ENCODE results near the gene SIGLEC14. TPM values are rescaled to one million over a fixed set of nuclear protein-coding genes. Genes with fewer than 3 reads are reported as not detected.

SIGLEC14 gene, protein sequence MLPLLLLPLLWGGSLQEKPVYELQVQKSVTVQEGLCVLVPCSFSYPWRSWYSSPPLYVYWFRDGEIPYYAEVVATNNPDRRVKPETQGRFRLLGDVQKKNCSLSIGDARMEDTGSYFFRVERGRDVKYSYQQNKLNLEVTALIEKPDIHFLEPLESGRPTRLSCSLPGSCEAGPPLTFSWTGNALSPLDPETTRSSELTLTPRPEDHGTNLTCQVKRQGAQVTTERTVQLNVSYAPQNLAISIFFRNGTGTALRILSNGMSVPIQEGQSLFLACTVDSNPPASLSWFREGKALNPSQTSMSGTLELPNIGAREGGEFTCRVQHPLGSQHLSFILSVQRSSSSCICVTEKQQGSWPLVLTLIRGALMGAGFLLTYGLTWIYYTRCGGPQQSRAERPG
- 0.55 TPM for total RNA-seq

DNA sequence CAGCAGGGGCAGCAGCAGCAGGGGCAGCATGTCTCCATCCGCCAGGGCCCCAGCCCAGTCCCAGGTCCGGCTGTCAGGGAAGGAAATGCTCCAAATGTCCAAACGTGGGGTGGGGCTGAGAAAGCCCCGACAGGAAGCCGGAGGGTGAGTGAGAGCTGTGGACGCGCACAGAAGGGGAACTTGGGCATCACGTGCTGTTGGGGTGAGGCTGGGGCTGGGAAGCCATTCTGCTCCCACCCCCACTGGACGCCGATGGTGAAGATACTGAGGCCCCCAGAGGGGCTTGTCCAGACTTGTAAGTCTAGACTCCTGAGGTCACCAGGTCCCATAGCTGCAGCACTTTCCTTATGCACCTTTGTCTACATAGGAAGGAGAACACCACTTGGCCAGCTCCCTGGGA is at the start of gene SIGLEC14:
SIGLEC14 (minus strand) TSS at position 96 of the 400 bp plus-strand sequence; CDS start at position 30, 66 bp downstream.

DNA sequence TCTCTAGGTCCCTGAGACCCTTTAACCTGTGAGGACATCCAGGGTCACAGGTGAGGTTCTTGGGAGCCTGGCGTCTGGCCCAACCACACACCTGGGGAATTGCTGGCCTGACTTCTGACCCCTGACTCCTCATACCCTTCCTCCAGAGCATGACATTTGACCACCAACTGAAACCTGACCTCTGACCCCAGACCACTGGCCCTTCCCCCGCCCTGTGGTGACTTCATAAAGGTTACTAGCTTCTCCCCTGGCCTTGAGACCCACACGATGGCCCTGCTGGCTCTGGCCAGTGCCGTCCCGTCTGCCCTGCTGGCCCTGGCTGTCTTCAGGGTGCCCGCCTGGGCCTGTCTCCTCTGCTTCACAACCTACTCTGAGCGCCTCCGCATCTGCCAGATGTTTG is 46.6 kb upstream of the SIGLEC14 start, which contains the start of gene SPACA6:
SPACA6 (plus strand) TSS at position 71 of the 400 bp plus-strand sequence; CDS start at position 268, 197 bp downstream.

DNA sequence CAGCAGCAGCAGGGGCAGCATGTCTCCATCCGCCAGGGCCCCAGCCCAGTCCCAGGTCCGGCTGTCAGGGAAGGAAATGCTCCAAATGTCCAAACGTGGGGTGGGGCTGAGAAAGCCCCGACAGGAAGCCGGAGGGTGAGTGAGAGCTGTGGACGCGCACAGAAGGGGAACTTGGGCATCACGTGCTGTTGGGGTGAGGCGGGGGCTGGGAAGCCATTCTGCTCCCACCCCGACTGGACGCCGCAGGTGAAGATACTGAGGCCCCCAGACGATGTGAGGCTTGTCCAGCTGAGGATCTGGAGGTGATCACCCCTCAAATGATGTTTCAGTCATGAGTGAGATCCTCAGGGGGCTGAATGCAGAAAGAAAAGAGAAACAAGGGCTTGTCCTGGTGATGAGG is 16.3 kb downstream of the SIGLEC14 start, which contains the start of gene SIGLEC5:
SIGLEC5 (minus strand) TSS at position 87 of the 400 bp plus-strand sequence; CDS start at position 21, 66 bp downstream.

Other genes starting within 250 kb of the SIGLEC14 start
- 0.77 TPM for gene SIGLEC10, start 229.2 kb downstream of the SIGLEC14 start, total RNA-seq
- not detected for gene SIGLEC8, start 188.4 kb downstream of the SIGLEC14 start, total RNA-seq
- not detected for gene CEACAM18, start 168.3 kb downstream of the SIGLEC14 start, total RNA-seq
- gene SIGLEC12, start 145.0 kb downstream of the SIGLEC14 start, total RNA-seq = not detected
- 0.82 TPM for gene SIGLEC6, start 115.2 kb downstream of the SIGLEC14 start, total RNA-seq
- gene ZNF175, start 75.5 kb downstream of the SIGLEC14 start, total RNA-seq = 15.7 TPM
- 0.27 TPM for gene SIGLEC5, start 16.4 kb downstream of the SIGLEC14 start, total RNA-seq
- 12.0 TPM for gene SPACA6, start 46.5 kb upstream of the SIGLEC14 start, total RNA-seq
- 0.33 TPM for gene HAS1, start 77.2 kb upstream of the SIGLEC14 start, total RNA-seq
- 1.5 TPM for gene FPR1, start 105.1 kb upstream of the SIGLEC14 start, total RNA-seq
- gene FPR2, start 114.4 kb upstream of the SIGLEC14 start, total RNA-seq = 0.27 TPM
- 0.66 TPM for gene FPR3, start 148.3 kb upstream of the SIGLEC14 start, total RNA-seq
- gene ZNF577, start 241.1 kb upstream of the SIGLEC14 start, total RNA-seq = 45.6 TPM